ENCODE data around the gene SLC41A3.

GRCh38 chr3:126124148-126124868 is 40.4 kb upstream of the SLC41A3 start:
- TF ChIP-seq CTCF (IDR thresholded peaks at IDR 0.05; ENCODE audit: control extremely low read depth in 1 of 3, insufficient read depth in 1 of 3, low read depth in 1 of 3, low read length in 3 of 3) (peak in 1 of 3 experiments; percentile 10; a peak in 1 of 4 replicates), POLR2A (IDR thresholded peaks at IDR 0.05; ENCODE audit: control extremely low read depth in 1 of 2, low read depth in 2 of 2, low read length in 2 of 2) (no peak), EZH2 (IDR thresholded peaks at IDR 0.05; ENCODE audit: low read depth, low read length, severe bottlenecking) (no peak), YY1 (IDR thresholded peaks at IDR 0.05; ENCODE audit: low read depth, low read length) (peak; percentile 59), KDM1A (IDR thresholded peaks at IDR 0.05; ENCODE audit: borderline replicate concordance, low read length) (no peak), JUN (IDR thresholded peaks at IDR 0.05; ENCODE audit: low read depth, low read length) (no peak), HDAC2 (IDR thresholded peaks at IDR 0.05; ENCODE audit: borderline replicate concordance in 1 of 2, low read depth in 2 of 2, low read length in 2 of 2) (0 out of 4 replicates have a peak, but pooled peaks of 1 of the 2 experiments have one; percentile 42)
